NCI-H2029 (cell line): ENCODE measurements around the gene DSN1.

Source experiments
- DNase-seq: peaks from one replicate; lab custom pipeline; 2025; lab: John Stamatoyannopoulos, UW

DSN1 gene

DNA sequence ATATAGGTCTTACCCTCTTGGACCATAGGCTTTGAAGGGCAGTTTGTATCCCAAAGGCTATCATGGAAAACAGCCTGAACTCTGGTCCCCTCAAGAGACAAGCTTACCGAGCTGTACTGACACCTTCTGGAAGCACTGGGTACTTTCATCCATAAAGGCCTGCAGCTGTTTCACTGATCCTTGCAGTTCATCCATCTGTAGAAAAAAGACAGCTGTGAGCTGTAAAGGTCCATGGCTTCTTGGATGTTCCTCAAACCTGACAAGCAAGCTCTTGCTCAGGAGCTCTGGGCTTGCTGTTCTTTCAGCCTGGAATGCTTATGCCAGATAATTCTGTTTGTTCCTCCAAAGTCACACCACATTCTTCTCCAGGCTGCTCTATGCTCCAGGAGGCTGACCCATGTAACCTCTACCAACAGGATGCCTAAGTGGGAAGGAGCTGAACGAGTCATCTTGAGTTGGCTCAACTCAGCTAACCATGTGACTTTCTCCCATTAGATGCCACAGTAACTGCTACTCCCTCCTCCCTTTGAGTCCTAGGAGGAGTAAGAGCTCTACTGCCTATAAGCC is 18.8 kb downstream of the DSN1 start:
- DNase-seq: peak; percentile 47

DNA sequence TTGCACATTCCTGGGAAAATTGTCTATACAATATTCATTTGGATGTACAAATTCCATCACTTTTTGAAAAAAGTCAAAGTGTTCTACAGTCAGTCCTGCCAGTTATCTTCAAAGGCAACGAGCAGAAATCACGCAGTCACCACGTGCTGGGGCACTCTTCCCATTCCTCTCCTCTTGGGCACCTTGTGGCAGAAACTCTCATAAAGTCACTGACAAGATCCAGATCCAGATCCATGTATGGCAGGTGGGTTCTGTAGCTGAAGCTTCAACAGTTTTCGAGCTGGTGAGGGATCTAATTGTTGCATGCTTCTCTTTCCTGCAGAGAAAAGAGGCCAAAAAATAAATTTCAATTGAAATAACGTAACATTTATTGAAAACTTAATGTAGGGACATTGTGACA is 21.0 kb downstream of the DSN1 start:
- DNase-seq: no peak

DNA sequence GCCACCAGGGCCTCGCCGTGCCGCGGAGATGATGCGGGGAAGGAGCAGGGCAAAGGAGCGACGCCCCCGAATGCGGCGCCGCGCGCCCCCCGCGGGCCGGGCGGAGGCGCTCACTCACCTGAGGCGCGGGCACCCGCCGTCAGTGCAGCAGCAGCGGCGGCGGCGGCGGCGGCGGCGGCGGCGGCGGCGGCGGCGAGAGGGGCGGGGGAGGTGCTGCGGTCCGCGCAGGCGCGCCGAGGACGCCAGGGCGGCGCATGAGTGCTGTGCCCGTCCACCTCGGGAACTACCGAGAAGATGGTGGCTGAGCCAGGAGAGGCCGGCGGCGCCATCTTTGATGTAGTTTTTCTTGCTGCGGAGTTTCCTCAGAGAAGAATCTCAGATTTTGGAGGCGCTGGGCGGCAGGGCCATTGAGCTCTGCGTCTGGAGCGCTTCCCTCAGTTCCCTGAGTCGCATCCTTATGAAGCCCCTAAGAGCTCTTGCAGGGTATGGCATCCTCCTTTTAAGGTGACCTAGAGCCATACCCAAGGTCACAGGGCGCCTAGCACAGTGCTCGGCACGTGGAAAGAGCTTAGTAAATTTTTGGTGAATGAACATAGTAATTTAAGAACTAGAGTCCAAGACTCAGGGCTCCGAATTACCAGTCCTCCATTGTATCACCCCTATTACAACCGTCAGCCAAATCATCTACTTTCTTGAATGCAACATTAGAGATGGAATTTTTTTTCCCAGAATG is 27.5 kb downstream of the DSN1 start, which contains the start of gene NDRG3:
TSS of gene NDRG3 (minus strand) at position 164 of the 733 bp plus-strand sequence. CDS start 24,355 bp downstream, outside the sequence.
- peak; percentile 95 for DNase-seq

DNA sequence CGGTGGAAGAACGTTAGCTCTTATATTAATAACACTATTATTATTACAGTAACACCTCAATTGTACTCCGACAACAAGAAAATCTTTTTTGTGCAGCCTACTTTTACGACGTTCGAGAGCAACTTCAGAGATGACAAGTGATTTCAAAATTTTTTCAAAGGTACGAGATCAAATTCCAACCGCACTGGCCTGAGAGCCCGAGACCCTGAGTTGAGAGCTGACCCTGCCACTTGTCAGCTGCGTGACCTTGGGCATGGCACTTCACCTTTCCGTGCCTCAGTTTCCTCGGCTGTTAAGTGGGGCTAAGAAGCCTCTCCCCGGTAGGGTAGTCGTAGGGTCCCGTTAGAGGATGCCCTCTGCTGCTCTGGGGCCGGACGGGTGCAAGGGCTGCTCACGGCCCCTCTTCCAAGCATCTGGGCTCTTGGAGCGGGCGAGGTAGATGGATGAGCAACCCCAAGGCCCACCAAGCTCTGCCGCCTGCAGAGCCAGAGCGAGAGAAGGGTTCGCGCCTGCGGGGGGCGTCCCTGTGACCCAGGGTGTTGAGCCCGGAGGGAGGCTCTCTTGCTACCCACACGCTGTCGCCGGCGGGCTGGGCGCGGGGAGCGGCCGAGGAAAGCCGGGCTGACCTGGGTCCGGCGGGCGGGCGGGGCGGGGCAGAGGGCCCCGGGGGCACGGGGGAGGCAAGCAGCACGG is 28.2 kb downstream of the DSN1 start:
- DNase-seq: no peak

DNA sequence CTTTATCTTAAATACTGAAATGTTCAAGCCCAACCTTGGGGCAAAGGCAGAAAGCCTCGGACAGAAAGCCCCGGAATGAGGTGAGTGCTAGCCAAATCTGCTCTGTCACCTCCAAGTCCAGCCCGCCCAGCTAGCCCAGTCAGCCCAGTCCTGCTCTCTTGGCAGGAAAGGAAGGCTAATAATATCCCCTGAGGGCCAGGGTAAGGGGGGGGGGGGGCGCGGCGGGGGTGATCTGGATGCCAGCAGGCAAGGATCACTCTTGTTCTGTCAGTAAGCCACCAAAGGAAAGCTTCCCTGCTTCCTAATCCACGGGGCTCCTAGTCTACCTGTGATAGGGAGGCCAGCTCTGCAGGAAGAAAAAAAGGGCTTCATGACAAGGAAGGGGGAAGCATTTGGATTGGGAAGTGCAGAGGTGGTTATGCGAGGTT is 28.8 kb downstream of the DSN1 start:
- peak; percentile 40 for DNase-seq

DNA sequence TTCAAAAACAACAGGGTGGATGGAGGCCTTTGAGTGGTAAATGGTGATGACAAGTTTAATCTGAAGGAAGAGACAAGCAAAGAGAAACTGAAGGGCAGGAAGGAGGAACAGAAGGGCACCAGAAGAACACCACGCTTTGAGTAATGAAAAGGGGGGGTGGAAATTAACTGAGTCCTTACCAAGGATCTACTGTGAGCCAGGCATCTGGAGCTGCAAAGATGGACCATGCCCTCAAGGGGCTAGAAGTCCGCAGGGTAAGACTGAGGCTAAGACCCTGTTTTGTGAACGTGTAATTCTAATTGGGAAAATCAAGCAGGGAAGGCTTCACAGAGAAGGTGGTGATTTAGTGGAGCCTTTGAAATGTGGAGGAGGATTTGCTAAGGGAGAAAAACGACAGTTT is 29.3 kb downstream of the DSN1 start:
- no peak for DNase-seq

DNA sequence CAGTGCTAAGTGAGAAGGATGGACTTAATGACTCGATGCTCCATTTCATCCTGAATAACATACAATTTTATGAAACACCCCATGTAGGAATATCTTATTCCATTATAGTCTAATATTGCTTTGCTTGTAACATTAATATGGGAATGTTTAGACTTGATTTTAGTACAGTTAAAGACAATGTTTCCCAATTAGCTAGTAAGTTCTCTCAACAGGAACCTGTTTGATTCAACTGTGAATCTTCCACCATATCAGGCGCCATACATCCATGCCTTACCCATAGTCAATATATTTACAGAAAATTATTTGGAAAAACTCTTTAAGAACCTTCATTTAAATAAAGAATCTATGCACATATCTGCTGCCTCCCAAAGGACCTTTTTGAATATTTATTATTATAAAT is 31.0 kb downstream of the DSN1 start:
- no peak for DNase-seq

DNA sequence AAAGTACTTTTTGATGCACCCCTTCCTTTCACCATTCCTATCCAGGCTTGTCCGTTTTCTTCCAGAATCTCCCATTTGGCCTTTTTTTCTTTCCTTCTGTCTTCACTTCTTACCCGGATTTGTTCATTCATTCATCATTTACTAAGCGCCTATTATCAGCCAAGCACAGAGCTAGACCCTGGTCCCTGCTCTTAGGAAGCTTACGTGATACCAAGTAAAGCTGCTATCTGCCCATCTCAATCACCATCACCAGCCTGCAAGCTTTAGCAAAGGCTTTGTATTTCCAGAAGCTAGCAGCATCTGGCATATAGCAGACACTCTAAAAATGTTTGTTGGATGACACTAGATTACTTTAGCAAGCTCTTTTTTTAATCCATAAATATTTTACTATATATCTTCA is 32.5 kb downstream of the DSN1 start:
- DNase-seq: no peak

DNA sequence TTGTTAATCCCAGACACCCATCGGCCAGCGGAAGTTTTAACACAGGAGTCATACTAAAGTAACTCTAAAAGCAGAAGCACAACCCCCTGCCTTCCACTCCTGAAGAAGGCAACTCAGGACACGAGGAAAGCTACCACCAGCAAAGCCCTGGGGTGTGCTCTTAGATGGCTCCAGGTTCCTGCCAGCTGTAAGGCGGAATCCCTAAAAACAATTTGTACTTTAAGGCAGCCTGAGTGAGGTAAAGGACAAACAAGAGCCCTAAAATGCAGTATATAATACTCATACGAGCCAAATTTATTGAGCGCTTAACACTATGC is 36.4 kb downstream of the DSN1 start:
- no peak for DNase-seq

DNA sequence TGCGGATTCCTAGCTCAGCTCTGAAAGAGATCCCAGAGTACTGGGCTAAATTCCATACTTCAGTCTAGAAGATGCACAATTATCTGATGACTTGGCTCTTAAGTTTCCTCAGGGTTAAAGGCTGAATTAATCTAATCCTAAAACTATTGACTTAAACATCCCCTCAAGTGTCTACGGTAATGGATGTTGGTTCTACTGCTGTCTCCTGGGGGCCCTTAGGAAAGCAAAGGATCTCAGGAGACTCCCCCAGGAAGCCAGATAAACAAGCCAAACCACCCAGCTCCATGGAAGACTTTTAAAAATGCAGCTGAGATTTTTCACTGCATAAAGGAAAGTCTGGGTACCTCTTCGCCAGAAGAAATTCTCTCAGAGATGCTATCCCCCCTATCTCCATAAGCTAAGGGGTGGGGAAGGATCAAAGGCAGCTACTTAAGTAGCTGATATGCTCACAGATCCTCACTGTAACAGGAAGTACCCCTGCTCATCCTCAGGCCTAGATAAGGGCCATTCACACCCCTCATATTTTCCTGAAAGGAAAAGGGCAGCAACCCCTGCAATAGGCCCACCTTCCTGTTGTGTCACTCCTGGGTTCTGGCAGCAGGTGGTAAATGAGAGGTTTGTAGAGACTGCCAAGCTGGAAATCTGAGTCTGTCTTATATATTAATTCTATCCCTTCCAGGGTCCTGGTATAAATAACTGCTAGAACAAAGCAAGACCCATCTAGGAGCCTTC is 36.9 kb downstream of the DSN1 start:
- DNase-seq: no peak

DNA sequence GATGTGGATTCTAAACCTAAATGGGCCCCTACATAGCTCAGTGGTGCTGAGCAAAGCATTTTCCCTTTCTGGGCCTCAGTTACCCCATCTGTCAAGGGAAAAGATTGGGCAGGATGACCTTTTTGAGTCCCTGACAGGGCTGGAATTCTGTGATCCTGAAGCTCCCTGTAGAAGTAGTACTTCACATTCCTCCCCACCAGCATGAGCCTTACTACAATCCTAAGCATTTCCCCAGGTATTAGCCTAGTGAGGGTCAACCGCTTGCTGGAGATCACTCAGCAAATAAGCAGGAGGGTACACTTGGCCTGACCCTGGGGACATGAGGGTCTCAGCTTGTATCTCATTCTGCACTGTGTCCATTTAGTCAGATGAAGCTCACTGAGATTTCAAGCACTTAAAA is 41.1 kb downstream of the DSN1 start:
- no peak for DNase-seq

DNA sequence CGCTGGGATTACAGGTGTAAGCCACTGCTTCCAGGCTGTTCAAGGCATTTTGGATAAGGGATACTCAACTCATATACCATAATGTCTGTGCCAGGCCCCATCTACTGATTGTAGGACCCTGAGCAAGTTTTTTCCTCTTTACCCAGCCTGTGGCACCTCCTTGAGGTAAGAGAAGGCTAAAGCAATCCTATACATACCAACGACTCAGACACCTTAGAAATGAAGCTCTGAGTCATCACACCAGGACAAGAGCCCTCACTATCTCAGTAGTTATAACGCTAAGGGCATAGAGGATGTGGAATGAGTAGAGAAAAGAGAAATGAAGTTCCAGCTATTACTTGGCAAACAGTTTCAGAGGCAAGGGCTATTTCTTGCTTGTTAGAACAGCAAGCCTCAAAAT is 44.6 kb downstream of the DSN1 start:
- no peak for DNase-seq

DNA sequence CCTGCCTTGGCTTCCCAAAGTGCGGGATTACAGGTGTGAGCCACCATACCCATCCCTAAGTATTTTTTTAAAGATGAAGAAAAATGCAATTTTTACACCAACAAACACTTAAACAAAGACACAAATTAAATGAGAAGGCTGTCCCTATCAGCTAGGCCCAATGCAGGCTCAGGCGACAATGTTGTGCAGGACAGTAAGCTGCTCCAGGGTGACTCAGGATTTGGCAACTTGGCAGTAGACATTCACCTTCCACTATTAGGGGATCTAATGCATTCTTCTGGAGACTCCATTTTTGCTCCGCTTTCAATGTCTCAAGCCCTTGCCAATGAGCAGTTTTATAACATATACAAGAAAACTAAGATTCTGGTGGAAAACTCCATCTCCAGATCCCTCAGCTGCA is 47.4 kb downstream of the DSN1 start:
- no peak for DNase-seq

DNA sequence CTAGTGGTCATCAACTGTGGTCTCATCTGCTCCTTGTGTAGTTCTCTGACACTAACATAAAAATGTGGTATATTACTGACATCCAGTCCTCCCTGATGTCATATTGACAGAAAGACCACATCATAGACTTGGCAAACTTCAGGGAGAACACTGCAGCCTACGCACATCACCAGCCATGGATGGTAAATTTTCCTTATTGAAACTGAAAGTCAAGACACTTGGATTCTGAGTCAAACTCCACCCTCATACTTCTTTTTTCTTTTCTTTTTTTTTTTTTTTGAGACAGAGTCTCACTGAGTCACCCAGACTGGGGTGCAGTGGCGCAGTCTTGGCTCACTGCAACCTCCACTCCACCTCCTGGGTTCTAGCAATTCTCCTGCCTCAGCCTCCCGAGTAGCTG is 53.1 kb downstream of the DSN1 start:
- no peak for DNase-seq

DNA sequence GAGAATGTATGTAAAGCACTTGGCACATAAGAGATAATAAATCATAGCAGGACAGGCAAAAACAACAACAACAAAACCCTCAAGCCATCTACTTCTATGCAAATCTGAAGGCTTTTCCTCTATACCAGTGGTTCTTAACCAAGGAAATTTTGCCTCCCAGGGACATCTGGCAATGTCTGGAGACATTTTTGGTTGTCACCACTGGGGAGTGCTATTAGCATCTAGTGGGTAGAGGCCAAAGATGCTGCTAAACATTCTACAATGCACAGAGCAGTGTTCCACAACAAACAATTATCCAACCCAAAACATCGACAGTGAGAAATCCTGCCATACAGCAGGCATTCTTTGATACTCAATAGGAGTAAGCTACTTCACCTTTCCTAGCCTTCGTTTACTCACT is 55.9 kb downstream of the DSN1 start:
- DNase-seq: no peak

DNA sequence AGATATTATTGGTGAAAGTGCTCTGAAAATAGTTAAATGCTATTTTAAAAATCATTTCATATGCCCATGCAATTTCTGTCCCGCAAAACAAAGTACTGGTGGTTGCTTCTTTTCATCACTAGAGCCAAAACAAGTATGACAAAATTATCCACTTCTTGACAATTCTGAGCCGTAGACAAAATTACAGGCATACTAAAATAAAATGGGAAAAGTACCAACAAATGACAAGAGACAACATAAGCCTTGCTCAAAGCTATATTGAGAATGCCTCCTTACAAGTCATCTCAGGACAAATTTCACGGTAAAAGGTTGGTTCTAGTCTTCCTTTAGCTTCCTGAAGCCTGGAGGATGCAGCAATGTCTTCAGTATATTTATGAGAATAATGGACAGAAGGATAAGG is 56.5 kb downstream of the DSN1 start:
- no peak for DNase-seq

DNA sequence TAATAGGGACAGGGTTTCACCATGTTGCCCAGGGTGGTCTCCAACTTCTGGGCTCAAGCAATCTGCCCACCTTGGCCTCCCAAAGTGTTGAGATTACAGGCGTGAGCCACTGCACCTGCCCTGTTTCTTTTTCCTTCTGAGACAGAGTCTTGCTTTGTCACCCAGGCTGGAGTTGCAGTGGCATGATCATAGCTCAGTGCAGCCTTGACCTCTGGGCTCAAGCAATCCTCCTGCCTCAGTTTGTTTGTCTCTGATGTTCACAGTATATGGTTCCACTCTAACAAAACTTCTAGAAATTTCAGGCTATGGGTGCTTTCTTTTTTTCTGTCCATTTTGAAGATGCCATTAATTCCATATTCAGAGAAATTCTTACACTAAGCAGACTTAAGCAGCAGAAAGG is 60.8 kb downstream of the DSN1 start:
- no peak for DNase-seq

DNA sequence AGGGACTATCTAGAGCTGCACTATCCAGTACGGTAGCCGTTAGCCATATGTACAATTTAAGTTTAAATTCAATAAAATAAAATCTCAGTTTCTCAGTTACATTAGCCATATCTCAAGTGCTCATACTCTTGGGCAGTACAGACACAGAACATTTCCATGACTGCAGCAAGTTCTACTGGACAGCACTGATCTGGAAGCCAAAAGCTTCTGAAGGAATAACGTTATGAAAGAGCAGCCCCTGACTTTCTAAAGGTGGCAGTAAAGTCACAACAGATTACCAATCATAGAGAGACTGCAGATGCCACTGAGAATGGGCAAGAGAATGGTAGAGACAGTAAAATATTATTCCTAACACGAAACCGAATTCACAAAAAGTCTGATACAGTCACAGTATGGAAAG is 64.4 kb downstream of the DSN1 start:
- no peak for DNase-seq

DNA sequence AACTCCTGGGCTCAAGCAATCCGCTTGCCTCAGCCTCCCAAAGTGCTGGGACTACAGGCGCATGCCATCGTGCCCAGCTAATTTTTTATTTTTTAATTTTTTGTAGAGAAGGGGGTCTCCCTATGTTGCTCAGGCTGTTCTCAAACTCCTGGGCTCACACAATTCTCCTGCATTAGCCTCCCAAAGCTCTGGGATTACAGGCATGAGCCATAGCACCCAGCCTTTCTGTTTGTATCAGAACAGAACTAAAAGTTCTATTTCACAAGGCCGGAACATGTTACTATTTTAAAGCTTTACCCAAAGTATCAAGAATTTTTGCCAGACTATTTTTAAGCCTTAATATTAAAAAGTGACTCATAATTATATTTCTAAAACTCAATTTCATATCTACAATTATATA is 70.0 kb downstream of the DSN1 start:
- DNase-seq: no peak
